ENCODE data around the gene FN3KRP. TPM values are rescaled to one million over a fixed set of nuclear protein-coding genes. Genes with fewer than 3 reads are reported as not detected.

The FN3KRP gene
- total and polyA plus RNA-seq, 2 of the 13 experiments (the other 11 are each of a cell fraction or from before 2014, with no cell fraction given): 22.4 to 28.2 TPM

DNA sequence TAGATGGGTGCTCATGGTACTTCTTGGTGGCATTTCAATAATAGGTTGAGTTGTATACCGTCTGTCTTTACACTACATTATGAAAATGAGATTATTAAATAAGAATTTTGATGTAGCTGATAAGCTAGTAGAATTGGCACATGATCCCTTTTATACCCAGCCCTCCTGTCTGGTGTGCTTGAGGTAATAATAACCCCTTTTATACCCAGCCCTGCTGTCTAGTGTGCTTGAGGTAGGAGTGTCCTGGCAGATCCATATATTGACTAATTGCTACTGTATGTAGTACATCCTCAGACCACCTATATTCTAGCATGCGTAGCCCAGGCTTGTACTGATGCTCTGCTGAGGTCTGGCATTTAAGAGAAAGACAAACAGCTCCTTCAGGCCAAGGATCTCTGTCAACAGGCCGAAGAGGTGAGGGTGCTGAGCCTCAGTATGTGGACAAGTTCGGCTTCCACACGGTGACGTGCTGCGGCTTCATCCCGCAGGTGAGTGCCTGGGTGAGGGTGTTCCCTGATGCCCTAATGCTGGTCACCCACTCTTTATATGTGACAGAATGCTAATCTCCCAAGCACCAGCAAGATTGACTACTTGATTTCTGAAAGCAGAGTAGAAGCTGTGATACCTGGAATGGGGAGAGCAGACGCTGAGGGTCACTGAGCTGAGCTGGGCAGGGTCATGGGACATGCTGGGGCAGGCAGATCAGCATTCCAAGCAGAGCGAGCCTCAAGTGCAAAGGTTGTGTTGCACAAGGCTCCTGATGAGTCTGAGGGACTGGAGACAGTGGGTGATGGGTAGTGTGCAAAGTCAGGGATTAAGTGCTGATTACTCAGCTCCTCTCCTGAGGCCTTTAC, 24.6 kb downstream of the FN3KRP start (continued):
- TF ChIP-seq ZNF543 (CRISPR knock-in tag; IDR thresholded peaks at IDR 0.05): peak; percentile 73; the same call in 1 of the 2 replicates
- peak in 1 of 2 experiments; percentile 91; a peak in 2 of 4 replicates for TF ChIP-seq KLF16 (CRISPR knock-in tag; IDR thresholded peaks at IDR 0.05)
- TF ChIP-seq ZFP82 (CRISPR knock-in tag; IDR thresholded peaks at IDR 0.05; ENCODE audit: borderline replicate concordance): no peak
- TF ChIP-seq ISX (CRISPR knock-in tag; conservative IDR thresholded peaks at IDR 0.05): no peak
- TF ChIP-seq ZNF143 (CRISPR knock-in tag; IDR thresholded peaks at IDR 0.05): peak; percentile 68
- peak; percentile 70; the same call in 1 of the 2 replicates for TF ChIP-seq GZF1 (CRISPR knock-in tag; IDR thresholded peaks at IDR 0.05)
- no peak for TF ChIP-seq ZFP36 (IDR thresholded peaks at IDR 0.05; ENCODE audit: borderline replicate concordance, low read depth, low read length, partially characterized antibody)
- TF ChIP-seq MTF2 (CRISPR knock-in tag; IDR thresholded peaks at IDR 0.05; ENCODE audit: borderline replicate concordance): peak; percentile 64; the same call in 1 of the 2 replicates
- no peak for TF ChIP-seq IKZF1 (IDR thresholded peaks at IDR 0.05)
- TF ChIP-seq KLF6 (CRISPR knock-in tag; IDR thresholded peaks at IDR 0.05): 0 out of 2 replicates have a peak, but pooled peaks have one; percentile 41
- TF ChIP-seq ZNF652 (CRISPR knock-in tag; IDR thresholded peaks at IDR 0.05; ENCODE audit: borderline replicate concordance, low read depth): no peak; the same call in 1 of the 2 replicates
- TF ChIP-seq ZFY (CRISPR knock-in tag; IDR thresholded peaks at IDR 0.05): peak; percentile 64
- TF ChIP-seq PHF5A (CRISPR knock-in tag; IDR thresholded peaks at IDR 0.05; ENCODE audit: low read depth, unreplicated experiment): peak; percentile 96
- TF ChIP-seq, protein P1, sequence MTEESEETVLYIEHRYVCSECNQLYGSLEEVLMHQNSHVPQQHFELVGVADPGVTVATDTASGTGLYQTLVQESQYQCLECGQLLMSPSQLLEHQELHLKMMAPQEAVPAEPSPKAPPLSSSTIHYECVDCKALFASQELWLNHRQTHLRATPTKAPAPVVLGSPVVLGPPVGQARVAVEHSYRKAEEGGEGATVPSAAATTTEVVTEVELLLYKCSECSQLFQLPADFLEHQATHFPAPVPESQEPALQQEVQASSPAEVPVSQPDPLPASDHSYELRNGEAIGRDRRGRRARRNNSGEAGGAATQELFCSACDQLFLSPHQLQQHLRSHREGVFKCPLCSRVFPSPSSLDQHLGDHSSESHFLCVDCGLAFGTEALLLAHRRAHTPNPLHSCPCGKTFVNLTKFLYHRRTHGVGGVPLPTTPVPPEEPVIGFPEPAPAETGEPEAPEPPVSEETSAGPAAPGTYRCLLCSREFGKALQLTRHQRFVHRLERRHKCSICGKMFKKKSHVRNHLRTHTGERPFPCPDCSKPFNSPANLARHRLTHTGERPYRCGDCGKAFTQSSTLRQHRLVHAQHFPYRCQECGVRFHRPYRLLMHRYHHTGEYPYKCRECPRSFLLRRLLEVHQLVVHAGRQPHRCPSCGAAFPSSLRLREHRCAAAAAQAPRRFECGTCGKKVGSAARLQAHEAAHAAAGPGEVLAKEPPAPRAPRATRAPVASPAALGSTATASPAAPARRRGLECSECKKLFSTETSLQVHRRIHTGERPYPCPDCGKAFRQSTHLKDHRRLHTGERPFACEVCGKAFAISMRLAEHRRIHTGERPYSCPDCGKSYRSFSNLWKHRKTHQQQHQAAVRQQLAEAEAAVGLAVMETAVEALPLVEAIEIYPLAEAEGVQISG (CRISPR knock-in tag; IDR thresholded peaks at IDR 0.05): peak; percentile 86
- no peak for TF ChIP-seq DR1 (CRISPR knock-in tag; IDR thresholded peaks at IDR 0.05)
- TF ChIP-seq KMT2A (CRISPR knock-in tag; IDR thresholded peaks at IDR 0.05): peak; percentile 74; the same call in 1 of the 2 replicates
- TF ChIP-seq, protein P2, sequence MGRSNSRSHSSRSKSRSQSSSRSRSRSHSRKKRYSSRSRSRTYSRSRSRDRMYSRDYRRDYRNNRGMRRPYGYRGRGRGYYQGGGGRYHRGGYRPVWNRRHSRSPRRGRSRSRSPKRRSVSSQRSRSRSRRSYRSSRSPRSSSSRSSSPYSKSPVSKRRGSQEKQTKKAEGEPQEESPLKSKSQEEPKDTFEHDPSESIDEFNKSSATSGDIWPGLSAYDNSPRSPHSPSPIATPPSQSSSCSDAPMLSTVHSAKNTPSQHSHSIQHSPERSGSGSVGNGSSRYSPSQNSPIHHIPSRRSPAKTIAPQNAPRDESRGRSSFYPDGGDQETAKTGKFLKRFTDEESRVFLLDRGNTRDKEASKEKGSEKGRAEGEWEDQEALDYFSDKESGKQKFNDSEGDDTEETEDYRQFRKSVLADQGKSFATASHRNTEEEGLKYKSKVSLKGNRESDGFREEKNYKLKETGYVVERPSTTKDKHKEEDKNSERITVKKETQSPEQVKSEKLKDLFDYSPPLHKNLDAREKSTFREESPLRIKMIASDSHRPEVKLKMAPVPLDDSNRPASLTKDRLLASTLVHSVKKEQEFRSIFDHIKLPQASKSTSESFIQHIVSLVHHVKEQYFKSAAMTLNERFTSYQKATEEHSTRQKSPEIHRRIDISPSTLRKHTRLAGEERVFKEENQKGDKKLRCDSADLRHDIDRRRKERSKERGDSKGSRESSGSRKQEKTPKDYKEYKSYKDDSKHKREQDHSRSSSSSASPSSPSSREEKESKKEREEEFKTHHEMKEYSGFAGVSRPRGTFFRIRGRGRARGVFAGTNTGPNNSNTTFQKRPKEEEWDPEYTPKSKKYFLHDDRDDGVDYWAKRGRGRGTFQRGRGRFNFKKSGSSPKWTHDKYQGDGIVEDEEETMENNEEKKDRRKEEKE (IDR thresholded peaks at IDR 0.05): no peak
- peak; percentile 56; the same call in 1 of the 2 replicates for TF ChIP-seq FLYWCH1 (CRISPR knock-in tag; IDR thresholded peaks at IDR 0.05)
- TF ChIP-seq ZBTB25 (CRISPR knock-in tag; IDR thresholded peaks at IDR 0.05): peak; percentile 88
- TF ChIP-seq, protein P3, sequence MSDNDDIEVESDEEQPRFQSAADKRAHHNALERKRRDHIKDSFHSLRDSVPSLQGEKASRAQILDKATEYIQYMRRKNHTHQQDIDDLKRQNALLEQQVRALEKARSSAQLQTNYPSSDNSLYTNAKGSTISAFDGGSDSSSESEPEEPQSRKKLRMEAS (IDR thresholded peaks at IDR 0.05): peak; percentile 79
- TF ChIP-seq DBP (CRISPR knock-in tag; IDR thresholded peaks at IDR 0.05; ENCODE audit: not compliant biosample characterization): no peak
- peak; percentile 91 for TF ChIP-seq KDM6A (CRISPR knock-in tag; IDR thresholded peaks at IDR 0.05; ENCODE audit: low read depth)
